NCI-H82 treated with DMSO at 0.1 percent for 48 hours (cell line): ENCODE results near the gene TMEM163.
"Not testable (repeated sequence)": the region's sequence is repeated elsewhere in the genome, so short reads cannot be mapped to it uniquely, and the experiment has no call there.

ENCODE experiments used
- DNase-seq: peaks from one replicate; lab custom pipeline; 2025; ENCODE audit not compliant: unreplicated experiment; lab: John Stamatoyannopoulos, UW

Gene TMEM163

DNA sequence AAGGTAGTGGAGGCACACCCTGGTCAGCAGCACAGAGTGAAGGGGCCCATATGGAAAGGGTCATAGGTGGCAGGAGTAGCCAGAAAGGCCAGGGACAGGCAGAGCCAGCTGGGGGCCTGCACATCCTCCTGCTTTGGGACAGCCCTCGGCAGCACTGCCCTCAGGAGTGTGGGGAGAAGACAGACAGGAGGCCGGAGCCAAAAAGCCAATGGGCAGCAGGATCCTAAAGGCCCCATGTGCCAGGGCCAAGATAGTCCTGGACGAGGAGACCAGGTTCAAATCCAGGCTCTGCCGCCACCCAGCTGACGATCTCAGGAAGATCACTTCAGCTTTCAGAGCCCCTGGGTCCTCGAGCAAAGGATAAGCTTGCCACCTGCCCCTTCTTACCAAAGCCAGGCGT lies 220.1 kb downstream of the TMEM163 start:
- DNase-seq: no peak

- DNase-seq: no peak
Observed at GRCh38 chr2:134493797-134494196, 225.0 kb downstream of the TMEM163 start.

DNA sequence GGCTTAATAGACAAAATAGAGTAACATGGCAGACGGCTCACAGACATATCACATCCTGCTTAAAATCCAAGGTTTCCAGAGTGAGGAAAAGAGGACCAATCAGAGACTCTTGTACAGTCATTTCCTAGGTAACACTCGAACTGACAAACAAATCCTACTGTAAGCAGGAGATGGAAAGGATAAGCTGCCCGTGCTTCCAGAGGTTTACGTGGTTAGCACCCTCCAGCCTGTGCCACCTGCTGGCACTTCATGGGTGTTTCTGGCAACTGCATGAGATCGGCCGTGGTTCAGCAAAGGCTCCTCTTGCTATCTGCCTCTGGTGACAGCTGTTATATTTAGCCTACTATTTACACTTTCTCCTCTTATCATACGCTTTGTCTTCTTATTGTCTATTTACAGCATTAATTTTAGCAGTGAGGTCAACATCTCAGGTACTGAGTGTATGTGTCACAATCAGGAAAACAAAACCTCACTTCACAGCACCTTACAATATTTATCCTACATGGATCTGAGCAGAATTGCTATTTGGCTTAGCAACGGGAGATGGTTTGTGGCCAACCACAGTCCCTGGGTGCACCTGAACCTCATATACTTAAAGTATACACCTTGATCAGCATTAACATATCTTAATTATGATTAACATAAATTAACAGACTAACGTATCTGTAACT lies 226.9 kb downstream of the TMEM163 start:
- DNase-seq: no peak

GRCh38 chr2:134491022-134491421 lies 227.8 kb downstream of the TMEM163 start:
- no peak for DNase-seq

GRCh38 chr2:134490559-134490958 lies 228.2 kb downstream of the TMEM163 start:
- DNase-seq: no peak

- no peak for DNase-seq
Observed at GRCh38 chr2:134489732-134490384, 228.9 kb downstream of the TMEM163 start.

- no peak for DNase-seq
Observed at GRCh38 chr2:134482766-134483340, 235.9 kb downstream of the TMEM163 start.

GRCh38 chr2:134482131-134482723 lies 236.6 kb downstream of the TMEM163 start:
- DNase-seq: no peak

- no peak for DNase-seq
Observed at GRCh38 chr2:134479696-134480330, 239.0 kb downstream of the TMEM163 start.

- not testable (repeated sequence) for DNase-seq
Observed at GRCh38 chr2:134476982-134477381, 241.8 kb downstream of the TMEM163 start.

DNA sequence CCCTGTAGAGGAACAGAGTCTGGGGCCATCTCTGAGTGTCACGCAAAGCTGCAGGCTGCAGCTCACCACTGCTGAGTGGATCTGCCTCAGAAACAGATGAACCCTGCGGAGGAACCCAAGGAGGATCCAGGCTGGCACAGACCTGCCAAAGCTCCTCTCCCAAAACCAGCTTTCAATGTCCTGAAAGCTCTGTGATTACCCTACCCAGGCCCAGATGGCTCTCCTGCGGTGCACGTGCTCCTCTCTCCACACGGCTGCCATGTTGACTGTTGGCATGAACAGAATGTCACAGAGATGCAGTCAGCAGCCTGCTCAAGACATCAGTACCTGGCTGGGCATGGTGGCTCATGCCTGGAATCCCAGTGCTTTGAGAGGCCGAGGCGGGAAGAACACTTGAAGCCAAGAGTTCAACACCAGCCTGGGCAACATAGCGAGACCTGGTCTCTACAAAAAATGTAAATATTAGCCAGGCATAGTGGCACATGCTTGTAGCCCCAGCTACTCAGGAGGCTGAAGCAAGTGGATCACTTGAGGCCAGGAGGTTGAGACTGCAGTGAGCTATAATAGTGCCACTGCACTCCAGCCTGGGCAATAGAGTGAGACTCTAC lies 248.1 kb downstream of the TMEM163 start:
- DNase-seq: no peak

DNA sequence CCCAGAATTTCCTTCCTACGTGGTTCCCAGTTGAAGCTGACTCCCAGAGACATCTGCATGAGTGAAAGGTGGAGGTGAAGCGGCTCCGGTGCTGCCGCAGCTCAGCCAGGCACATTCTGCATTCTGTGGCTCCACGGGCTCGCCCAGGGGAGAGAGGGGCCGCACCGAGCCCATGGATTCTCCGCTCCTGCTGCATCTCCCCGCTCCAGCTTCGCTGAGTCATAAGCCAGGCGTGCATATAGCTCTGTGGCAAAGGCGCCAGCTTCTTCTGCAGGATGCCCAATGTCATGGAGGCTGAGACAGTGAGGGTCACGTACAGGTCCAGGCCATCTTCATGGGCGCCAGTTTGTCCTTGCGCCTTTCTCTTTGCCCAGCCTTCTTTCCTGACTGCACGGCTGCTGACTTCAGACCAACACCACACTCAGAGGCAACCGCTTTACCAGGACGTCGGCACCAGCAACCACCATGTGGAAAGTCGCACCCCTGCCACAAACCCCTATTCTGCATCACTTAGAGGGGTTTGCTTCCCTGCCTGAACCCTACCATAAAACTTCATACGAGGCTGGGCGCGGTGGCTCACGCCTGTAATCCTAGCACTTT lies 249.2 kb downstream of the TMEM163 start:
- DNase-seq: no peak

DNA sequence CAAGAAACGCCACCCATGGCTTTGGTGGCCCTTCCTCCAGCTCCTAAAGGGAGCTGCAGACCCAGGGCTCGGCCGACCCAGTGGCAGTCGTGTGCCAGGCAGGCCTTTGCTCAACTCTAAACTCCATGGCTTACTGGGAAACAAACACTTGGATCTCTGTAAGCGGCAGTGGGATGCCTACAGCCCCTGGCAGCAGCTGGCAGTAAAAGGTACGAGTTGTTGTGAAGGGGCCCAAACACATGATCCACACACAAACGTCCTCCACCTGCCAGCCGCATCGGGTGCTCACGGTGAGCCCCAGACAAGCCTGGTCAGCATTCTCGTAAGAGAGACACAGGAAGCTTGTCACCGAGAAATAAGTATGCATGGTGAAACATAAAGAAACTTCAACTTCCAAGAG lies 250.0 kb downstream of the TMEM163 start:
- DNase-seq: no peak

DNA sequence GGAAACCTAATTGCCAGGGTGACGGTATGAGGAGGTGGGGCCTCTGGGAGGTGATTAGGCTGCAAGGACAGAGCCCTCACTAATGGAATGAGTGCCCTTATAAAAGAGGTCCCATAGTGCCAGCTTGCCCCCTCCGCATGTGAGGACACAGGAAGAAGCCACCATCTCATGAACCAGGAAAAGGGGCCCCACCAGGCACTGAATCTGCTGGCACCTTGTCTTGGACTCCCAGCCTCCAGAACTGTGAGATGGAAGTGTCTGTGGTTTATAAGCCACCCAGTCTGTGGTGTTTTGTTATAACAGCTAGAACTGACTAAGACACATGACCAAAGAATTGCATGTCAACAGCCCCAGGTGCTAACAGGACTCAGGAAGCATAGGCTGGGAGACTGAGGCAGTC lies 250.6 kb downstream of the TMEM163 start:
- no peak for DNase-seq

GRCh38 chr2:134466141-134466540 lies 252.7 kb downstream of the TMEM163 start:
- DNase-seq: peak; percentile 17

DNA sequence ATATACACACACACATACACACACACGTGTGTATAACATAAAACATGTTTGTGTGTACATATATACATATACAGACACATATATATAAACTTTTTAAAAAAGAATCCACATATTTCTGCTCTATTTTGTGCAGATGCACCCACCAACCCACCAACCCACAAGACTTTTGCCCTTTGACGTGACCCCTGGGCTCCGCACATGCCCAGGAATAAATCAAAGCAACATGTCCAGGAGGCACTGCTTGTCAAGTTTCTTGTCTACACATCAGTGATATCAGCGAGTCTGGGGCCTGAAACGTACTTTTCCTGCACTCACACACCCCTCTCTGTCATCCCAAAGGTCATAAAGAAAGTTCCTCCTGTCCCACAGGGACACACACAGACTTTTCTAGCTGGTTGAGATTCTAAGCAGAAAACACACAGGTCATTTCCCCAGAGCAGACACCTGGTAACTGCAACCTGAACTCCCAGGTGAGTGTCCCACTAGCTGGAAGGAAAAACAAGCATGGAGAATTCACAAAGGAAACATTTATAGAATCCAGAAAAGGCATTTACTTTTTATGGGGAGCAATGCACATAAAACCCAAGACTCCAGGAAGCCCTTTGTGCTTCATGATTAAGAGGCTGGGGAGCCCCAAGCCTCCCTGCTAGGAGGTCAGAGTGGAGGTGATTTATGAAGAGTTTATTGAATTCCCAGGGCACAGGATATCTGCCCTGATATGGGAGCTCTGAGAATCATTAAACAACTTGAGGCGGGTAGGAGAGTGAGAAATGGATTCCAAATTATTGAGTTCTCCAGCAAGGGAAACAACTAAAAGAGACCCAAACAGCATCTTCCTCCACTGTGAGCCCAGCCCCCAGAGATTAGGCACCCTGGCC lies 253.3 kb downstream of the TMEM163 start:
- DNase-seq: no peak

- DNase-seq: no peak
Observed at GRCh38 chr2:134463699-134464022, 255.1 kb downstream of the TMEM163 start.

DNA sequence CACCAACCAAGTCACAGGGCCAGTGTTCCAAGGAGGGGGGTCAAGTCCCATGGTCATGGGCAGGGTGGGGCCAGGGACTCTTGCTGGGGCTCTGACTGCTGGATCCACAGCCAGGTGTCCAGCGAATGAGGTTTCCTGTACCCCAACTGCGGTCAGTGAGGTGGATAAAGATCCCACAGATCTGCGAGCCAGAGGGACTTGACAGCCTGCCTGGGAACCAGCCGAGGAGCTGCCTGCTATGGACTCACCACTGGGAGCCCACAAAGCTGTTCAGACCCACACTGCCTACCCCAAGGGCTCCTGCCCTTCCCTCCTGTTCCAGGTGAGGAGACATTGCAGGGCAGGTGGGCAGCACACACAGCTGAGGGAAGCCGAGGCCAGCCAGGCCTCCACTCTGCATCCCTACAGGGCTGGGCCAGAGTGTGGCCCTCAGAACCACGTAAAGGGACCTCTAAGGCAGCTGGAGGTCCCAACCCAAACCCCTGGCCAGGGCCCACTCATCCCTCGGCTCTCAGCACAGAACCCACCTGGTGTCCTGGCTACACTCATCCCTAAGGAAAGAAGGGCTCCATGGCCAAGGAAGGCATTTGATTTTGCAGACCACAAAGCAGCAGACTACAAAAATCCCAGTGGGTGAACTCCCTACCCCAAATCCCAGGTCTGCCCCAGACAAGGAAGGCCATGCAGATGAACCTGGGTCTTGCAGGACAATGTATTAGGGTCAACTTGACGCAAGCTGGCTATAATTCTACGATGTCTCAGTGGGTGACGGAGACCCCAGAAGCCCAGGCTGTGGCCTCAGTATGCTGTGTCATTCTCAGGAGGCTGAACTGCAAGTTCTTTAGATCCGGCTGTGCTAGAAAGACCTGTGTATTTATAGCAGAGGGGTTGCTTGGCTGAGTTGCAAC lies 255.8 kb downstream of the TMEM163 start:
- DNase-seq: no peak

DNA sequence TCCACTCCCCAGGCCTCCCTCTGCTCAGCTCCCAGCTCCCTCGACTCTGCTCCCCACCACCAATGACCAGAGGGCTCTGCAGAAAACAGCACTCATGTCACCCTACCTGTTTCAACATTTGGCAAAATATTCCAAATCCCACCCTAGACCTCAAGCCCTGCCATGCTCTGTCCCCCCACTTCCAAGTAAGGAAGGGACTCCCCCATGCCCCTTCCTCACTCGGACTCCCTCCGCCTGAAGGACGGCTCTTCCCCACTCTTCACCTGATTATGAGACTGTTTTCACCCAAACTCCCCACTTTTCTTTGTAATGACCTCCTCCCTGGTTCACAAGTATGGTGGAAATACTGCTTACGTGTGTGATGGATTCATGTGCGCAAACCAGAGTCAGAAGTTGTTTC lies 256.5 kb downstream of the TMEM163 start:
- DNase-seq: no peak
